HepG2 (cell line): Measurements from ENCODE around the gene EFNA4. TPM values are rescaled to one million over a fixed set of nuclear protein-coding genes. Genes with fewer than 3 reads are reported as not detected.
A peak's percentile ranks its signal among the peaks of the same experiment; 100 is the strongest.

Experiments
- CAMTA2 ChIP-seq: sonication (generic); formaldehyde crosslinking; IDR thresholded peaks from 2 replicates; pipeline ENCODE4 v1.4.0; 2020; ENCODE audit warnings: mild to moderate bottlenecking, missing genetic modification reagents, borderline replicate concordance
- GABPB1 ChIP-seq: IDR thresholded peaks from 2 replicates; pipeline ENCODE4 v1.6.1; 2016; ENCODE audit warnings: mild to moderate bottlenecking, missing genetic modification reagents, moderate library complexity, missing compliant biosample characterization
- HDAC2 ChIP-seq: sonication (generic); formaldehyde crosslinking; IDR thresholded peaks from 2 replicates; pipeline ENCODE4 v1.4.0; 2020; ENCODE audit warnings: missing genetic modification reagents
- IKZF1 ChIP-seq: fragments of 450-650 bp; IDR thresholded peaks from 2 replicates; pipeline ENCODE4 v1.7.1; 2016
- NCOA1 ChIP-seq: sonication (generic); formaldehyde crosslinking; IDR thresholded peaks from 2 replicates; pipeline ENCODE4 v1.9.0; 2021; ENCODE audit warnings: missing genetic modification reagents
- NFATC3 ChIP-seq: sonication (generic); formaldehyde crosslinking; IDR thresholded peaks from 2 replicates; pipeline ENCODE4 v1.5.1; 2020; ENCODE audit warnings: mild to moderate bottlenecking, missing genetic modification reagents
- PHF8 ChIP-seq: sonication (generic); formaldehyde crosslinking; IDR thresholded peaks from 2 replicates; pipeline ENCODE4 v1.5.0; 2020; ENCODE audit warnings: missing genetic modification reagents
- PLRG1 ChIP-seq: fragments of 450-650 bp; conservative IDR thresholded peaks from 2 replicates; pipeline ENCODE4 v1.6.1; 2016
- POLR2A ChIP-seq, 2 experiments: IDR thresholded peaks; 2 replicates each; pipeline ENCODE4 v1.6.1; 2011; ENCODE audit warnings: low read depth in 2 of 2, low read length in 2 of 2, mild to moderate bottlenecking in 1 of 2, moderate library complexity in 1 of 2; ENCODE audit not compliant: insufficient read depth in 1 of 2
- RXRB ChIP-seq: IDR thresholded peaks from 2 replicates; pipeline ENCODE4 v1.6.1; 2016; ENCODE audit warnings: borderline replicate concordance, missing genetic modification reagents, missing compliant biosample characterization
- SRF ChIP-seq: IDR thresholded peaks from 2 replicates; pipeline ENCODE4 v1.6.1; 2011; ENCODE audit warnings: mild to moderate bottlenecking, low read depth, low read length, moderate library complexity
- TCF7L2 ChIP-seq: IDR thresholded peaks from 2 replicates; pipeline ENCODE4 v1.6.1; 2011; ENCODE audit warnings: mild to moderate bottlenecking, low read depth, low read length, moderate library complexity
- ZFAT ChIP-seq: sonication (generic); formaldehyde crosslinking; conservative IDR thresholded peaks from 2 replicates; pipeline ENCODE4 v1.8.1; 2023; ENCODE audit warnings: missing genetic modification reagents, inconsistent platforms
- ZNF282 ChIP-seq: fragments of 450-650 bp; IDR thresholded peaks from 2 replicates; pipeline ENCODE4 v1.6.1; 2018; ENCODE audit not compliant: partially characterized antibody
- ZNF558 ChIP-seq: sonication (generic); formaldehyde crosslinking; IDR thresholded peaks from 2 replicates; pipeline ENCODE4 v1.9.0; 2022; ENCODE audit warnings: mild to moderate bottlenecking, missing genetic modification reagents, borderline replicate concordance
- ZNF737 ChIP-seq: sonication (generic); formaldehyde crosslinking; IDR thresholded peaks from 2 replicates; pipeline ENCODE4 v1.5.0; 2020; ENCODE audit warnings: missing genetic modification reagents, mild to moderate bottlenecking, borderline replicate concordance
- ZNF749 ChIP-seq: sonication (generic); formaldehyde crosslinking; IDR thresholded peaks from 2 replicates; pipeline ENCODE4 v1.8.0; 2022; ENCODE audit warnings: mild to moderate bottlenecking, missing genetic modification reagents, moderate library complexity, borderline replicate concordance
- polyA plus RNA-seq, 8 experiments: library from polyadenylated mRNA; depleted of rRNA in 3 of 8; stranded (reverse) in 7 of 8; unstranded in 1 of 8; fragments of >200 nt; fragmentation: Illumina TruSeq in 4 of 8; extraction: Trizol in 4 of 8; gene quantifications; 2 replicates each; pipeline versions ENCODE4 v1.2.1 to v1.2.3, GENCODE V29; 2011 to 2016; ENCODE audit warnings: low read depth in 4 of 8, missing spikeins in 1 of 8, mixed read lengths in 1 of 8; ENCODE audit not compliant: insufficient read depth in 1 of 8
- total RNA-seq, 5 experiments: library from RNA; depleted of rRNA; stranded (reverse); fragments of >200 nt; fragmentation: Illumina TruSeq; extraction: Trizol; gene quantifications; 2 replicates each; pipeline ENCODE4 v1.2.3, GENCODE V29; 2016; ENCODE audit warnings: low read depth in 1 of 5
- TF ChIP-seq, protein P1 (sequence below): sonication (generic); formaldehyde crosslinking; IDR thresholded peaks from 2 replicates; pipeline ENCODE4 v1.8.1; 2022; ENCODE audit warnings: low read depth, mild to moderate bottlenecking, missing genetic modification reagents
- TF ChIP-seq, protein P2 (sequence below): sonication (generic); formaldehyde crosslinking; IDR thresholded peaks from 2 replicates; pipeline ENCODE4 v1.5.0; 2020; ENCODE audit warnings: missing genetic modification reagents
- TF ChIP-seq, protein P3 (sequence below): IDR thresholded peaks from 2 replicates; pipeline ENCODE4 v1.6.1; 2012; ENCODE audit warnings: inconsistent platforms
- TF ChIP-seq, protein P4 (sequence below): sonication (generic); formaldehyde crosslinking; IDR thresholded peaks from 2 replicates; pipeline ENCODE4 v1.4.0; 2020; ENCODE audit warnings: missing genetic modification reagents
- TF ChIP-seq, protein P5 (sequence below): sonication (generic); formaldehyde crosslinking; IDR thresholded peaks from 2 replicates; pipeline ENCODE4 v1.4.0; 2020; ENCODE audit warnings: mild to moderate bottlenecking, missing genetic modification reagents

EFNA4 gene
- total and polyA plus RNA-seq, 2 of the 13 experiments (the other 11 are each of a cell fraction or from before 2014, with no cell fraction given) = 12.0 to 17.2 TPM

DNA sequence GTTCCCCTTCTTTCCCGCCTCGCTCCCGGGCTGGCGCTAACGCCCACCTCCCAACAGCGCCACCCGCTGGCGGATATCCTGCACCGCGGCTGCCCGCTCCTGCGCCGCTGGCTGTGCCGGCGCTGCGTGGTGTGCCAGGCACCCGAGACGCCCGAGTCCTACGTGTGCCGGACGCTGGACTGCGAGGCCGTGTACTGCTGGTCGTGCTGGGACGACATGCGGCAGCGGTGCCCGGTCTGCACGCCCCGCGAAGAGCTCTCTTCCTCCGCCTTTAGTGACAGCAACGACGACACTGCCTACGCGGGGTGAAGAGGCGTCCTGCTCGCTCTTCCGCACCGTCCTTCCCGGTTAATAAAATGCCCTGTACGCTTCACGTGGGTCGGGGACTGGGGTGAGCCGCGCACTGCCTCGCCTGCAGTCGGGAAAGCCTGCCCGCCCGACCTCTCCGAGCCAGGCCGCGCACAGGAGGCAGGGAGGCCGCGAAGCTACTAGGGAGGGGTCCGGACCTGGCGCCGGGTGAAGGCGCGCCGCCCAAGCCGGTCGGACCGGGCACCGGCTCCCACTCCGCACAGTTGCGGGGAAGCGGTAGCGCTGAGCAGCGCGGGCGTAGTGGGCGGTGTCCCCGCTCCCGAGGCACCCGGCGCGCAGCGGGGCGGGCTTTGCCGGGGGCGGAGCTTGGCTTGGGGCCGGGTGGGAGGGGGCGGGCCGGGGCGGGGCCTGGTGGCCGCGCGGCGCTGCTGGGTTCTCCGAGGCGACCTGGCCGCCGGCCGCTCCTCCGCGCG, 12.8 kb upstream of the EFNA4 start, which contains the start of gene ADAM15 (continued):
- TF ChIP-seq ZNF749 (CRISPR knock-in tag) = no peak; the same call in 1 of the 2 replicates
- TF ChIP-seq ZNF737 (CRISPR knock-in tag) = no peak
- no peak for TF ChIP-seq ZNF282
- TF ChIP-seq, protein P1, sequence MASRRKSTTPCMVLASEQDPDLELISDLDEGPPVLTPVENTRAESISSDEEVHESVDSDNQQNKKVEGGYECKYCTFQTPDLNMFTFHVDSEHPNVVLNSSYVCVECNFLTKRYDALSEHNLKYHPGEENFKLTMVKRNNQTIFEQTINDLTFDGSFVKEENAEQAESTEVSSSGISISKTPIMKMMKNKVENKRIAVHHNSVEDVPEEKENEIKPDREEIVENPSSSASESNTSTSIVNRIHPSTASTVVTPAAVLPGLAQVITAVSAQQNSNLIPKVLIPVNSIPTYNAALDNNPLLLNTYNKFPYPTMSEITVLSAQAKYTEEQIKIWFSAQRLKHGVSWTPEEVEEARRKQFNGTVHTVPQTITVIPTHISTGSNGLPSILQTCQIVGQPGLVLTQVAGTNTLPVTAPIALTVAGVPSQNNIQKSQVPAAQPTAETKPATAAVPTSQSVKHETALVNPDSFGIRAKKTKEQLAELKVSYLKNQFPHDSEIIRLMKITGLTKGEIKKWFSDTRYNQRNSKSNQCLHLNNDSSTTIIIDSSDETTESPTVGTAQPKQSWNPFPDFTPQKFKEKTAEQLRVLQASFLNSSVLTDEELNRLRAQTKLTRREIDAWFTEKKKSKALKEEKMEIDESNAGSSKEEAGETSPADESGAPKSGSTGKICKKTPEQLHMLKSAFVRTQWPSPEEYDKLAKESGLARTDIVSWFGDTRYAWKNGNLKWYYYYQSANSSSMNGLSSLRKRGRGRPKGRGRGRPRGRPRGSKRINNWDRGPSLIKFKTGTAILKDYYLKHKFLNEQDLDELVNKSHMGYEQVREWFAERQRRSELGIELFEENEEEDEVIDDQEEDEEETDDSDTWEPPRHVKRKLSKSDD = peak; percentile 73; the same call in 1 of the 2 replicates
- TF ChIP-seq, protein P2, sequence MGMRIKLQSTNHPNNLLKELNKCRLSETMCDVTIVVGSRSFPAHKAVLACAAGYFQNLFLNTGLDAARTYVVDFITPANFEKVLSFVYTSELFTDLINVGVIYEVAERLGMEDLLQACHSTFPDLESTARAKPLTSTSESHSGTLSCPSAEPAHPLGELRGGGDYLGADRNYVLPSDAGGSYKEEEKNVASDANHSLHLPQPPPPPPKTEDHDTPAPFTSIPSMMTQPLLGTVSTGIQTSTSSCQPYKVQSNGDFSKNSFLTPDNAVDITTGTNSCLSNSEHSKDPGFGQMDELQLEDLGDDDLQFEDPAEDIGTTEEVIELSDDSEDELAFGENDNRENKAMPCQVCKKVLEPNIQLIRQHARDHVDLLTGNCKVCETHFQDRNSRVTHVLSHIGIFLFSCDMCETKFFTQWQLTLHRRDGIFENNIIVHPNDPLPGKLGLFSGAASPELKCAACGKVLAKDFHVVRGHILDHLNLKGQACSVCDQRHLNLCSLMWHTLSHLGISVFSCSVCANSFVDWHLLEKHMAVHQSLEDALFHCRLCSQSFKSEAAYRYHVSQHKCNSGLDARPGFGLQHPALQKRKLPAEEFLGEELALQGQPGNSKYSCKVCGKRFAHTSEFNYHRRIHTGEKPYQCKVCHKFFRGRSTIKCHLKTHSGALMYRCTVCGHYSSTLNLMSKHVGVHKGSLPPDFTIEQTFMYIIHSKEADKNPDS (CRISPR knock-in tag) = no peak
- TF ChIP-seq ZNF558 (CRISPR knock-in tag) = peak; percentile 55; the same call in 1 of the 2 replicates
- no peak for TF ChIP-seq PLRG1
- TF ChIP-seq NFATC3 (CRISPR knock-in tag) = peak; percentile 47; the same call in 1 of the 2 replicates
- TF ChIP-seq ZFAT = no peak
- TF ChIP-seq TCF7L2 = no peak
- TF ChIP-seq GABPB1 (CRISPR knock-in tag) = peak; percentile 89
- peak; percentile 69 for TF ChIP-seq HDAC2 (CRISPR knock-in tag)
- peak; percentile 75 for TF ChIP-seq PHF8
- TF ChIP-seq, protein P3, sequence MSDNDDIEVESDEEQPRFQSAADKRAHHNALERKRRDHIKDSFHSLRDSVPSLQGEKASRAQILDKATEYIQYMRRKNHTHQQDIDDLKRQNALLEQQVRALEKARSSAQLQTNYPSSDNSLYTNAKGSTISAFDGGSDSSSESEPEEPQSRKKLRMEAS = peak; percentile 97
- TF ChIP-seq RXRB = no peak
- TF ChIP-seq, protein P4, sequence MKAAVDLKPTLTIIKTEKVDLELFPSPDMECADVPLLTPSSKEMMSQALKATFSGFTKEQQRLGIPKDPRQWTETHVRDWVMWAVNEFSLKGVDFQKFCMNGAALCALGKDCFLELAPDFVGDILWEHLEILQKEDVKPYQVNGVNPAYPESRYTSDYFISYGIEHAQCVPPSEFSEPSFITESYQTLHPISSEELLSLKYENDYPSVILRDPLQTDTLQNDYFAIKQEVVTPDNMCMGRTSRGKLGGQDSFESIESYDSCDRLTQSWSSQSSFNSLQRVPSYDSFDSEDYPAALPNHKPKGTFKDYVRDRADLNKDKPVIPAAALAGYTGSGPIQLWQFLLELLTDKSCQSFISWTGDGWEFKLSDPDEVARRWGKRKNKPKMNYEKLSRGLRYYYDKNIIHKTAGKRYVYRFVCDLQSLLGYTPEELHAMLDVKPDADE (CRISPR knock-in tag) = no peak
- no peak for TF ChIP-seq IKZF1
- TF ChIP-seq SRF = no peak
- TF ChIP-seq, protein P5, sequence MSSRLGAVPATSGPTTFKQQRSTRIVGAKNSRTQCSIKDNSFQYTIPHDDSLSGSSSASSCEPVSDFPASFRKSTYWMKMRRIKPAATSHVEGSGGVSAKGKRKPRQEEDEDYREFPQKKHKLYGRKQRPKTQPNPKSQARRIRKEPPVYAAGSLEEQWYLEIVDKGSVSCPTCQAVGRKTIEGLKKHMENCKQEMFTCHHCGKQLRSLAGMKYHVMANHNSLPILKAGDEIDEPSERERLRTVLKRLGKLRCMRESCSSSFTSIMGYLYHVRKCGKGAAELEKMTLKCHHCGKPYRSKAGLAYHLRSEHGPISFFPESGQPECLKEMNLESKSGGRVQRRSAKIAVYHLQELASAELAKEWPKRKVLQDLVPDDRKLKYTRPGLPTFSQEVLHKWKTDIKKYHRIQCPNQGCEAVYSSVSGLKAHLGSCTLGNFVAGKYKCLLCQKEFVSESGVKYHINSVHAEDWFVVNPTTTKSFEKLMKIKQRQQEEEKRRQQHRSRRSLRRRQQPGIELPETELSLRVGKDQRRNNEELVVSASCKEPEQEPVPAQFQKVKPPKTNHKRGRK (CRISPR knock-in tag) = no peak
- peak; percentile 87 for TF ChIP-seq NCOA1
- TF ChIP-seq CAMTA2 = peak; percentile 78; the same call in 1 of the 2 replicates
- TF ChIP-seq POLR2A (IDR thresholded peaks at IDR 0.05; ENCODE audit: insufficient read depth in 1 of 2, low read depth in 2 of 2, low read length in 2 of 2) = 0 out of 4 replicates have a peak, but pooled peaks of 1 of the 2 experiments have one; percentile 7
